Right lobe of liver (tissue), 6 donors: ENCODE measurements around the gene ALDOB. TPM values are rescaled to one million over a fixed set of nuclear protein-coding genes. Genes with fewer than 3 reads are reported as not detected.

Experiments used
- ATAC-seq, 4 donors: fragments of 200-7000 bp; cut with Tn5 transposase; one replicate each; pipeline ENCODE4 v1.9.1; 2020; ENCODE audit warnings: mild to moderate bottlenecking in 4 of 4, moderate library complexity in 4 of 4
- DNase-seq, 3 donors: peaks; one replicate each; pipeline ENCODE4 v3.0.0-alpha.2; 2020
- H3K27ac ChIP-seq, 3 donors: fragments of 200-600 bp; one replicate each; pipeline ENCODE4 v1.8.0; 2022
- H3K27me3 ChIP-seq, 2 donors: fragments of 200-600 bp; one replicate each; pipeline ENCODE4 v1.8.0; 2022
- H3K36me3 ChIP-seq, 4 donors: fragments of 200-600 bp; sonication (generic) in 1 of 4; one replicate each; pipeline versions ENCODE4 v1.5.1 to v1.8.0; 2017 to 2022; ENCODE audit warnings: control low read depth in 1 of 4
- H3K4me1 ChIP-seq, 4 donors: fragments of 200-600 bp; sonication (generic) in 1 of 4; one replicate each; pipeline versions ENCODE4 v1.5.1 to v1.8.0; 2017 to 2022; ENCODE audit warnings: control low read depth in 1 of 4
- H3K4me3 ChIP-seq, 3 donors: fragments of 200-600 bp; one replicate each; pipeline ENCODE4 v1.8.0; 2022
- H3K9me3 ChIP-seq, 4 donors: fragments of 200-600 bp; sonication (generic) in 1 of 4; one replicate each; pipeline versions ENCODE4 v1.5.1 to v1.8.0; 2017 to 2022; ENCODE audit warnings: control low read depth in 1 of 4
- CTCF ChIP-seq, 4 donors: fragments of 200-600 bp in 3 of 4; fragments of 450-650 bp in 1 of 4; IDR thresholded peaks; one replicate each; pipeline versions ENCODE4 v1.5.1 to v1.8.0; 2016 to 2022; ENCODE audit warnings: antibody characterized with exemption in 4 of 4, mild to moderate bottlenecking in 2 of 4
- POLR2A ChIP-seq: fragments of 450-650 bp; IDR thresholded peaks from one replicate; pipeline ENCODE4 v1.6.1; 2017; ENCODE audit warnings: antibody characterized with exemption, mild to moderate bottlenecking
- WGBS: methylation state at CpG from one replicate; pipeline ENCODE4 v1.1.6; 2018; ENCODE audit warnings: low coverage, low lambda C conversion rate; ENCODE audit not compliant: insufficient coverage; ENCODE audit errors: missing lambda C conversion rate; 5-methylcytosine and 5-hydroxymethylcytosine counted together
- intact Hi-C, 2 donors: fragments of 100-400 bp; cut with DNase I; formaldehyde crosslinking; loops; one replicate each; pipeline versions ENCODE4 v1.11.2 to v1.14.1; 2022
- total RNA-seq, 6 experiments: library from RNA; depleted of rRNA in 2 of 6; stranded (reverse); fragments of >200 nt in 2 of 6; fragmentation: NEBNext Ultra II Directional in 3 of 6; extraction: Animal tissue kit (Norgen Biotek cat#: 25700) in 3 of 6; gene quantifications; one replicate each; pipeline versions ENCODE4 v1.1.0 to v1.2.4, GENCODE V29; 2016 to 2023
- donor health status: DM: no; HTN: yes; CAD: no.
- donor health status: DM: no; HTN: no; CAD: no.
- donor health status: DM: no; HTN: no; CAD: no.
- donor health status: DM: no; HTN: yes; CAD: no.
- donor health status: DM: no; HTN: yes; CAD: no.

Gene ALDOB
- total RNA-seq, 6 experiments from 2014 or later, result 2,876 to 4,505 (median 3,144) TPM

GRCh38 chr9:101442736-101443135 lies 7.2 kb upstream of the ALDOB start:
- no peaks in the 10 kb centered on the region for H3K36me3 ChIP-seq
- H3K4me1 ChIP-seq, result peaks cover 0 to 59% (median 10%) of the 10 kb centered on the region in 4 donors
- H3K9me3 ChIP-seq, result no peaks in the 10 kb centered on the region
- no peak for TF ChIP-seq POLR2A
- no peak for ATAC-seq
- no peaks in the 10 kb centered on the region for H3K27me3 ChIP-seq
- peak overlapping the region in 2 of 3 donors; percentile 43 to 50 for H3K4me3 ChIP-seq
- peak overlapping the region; percentile 83 to 99 (median 95) for H3K27ac ChIP-seq
- intact Hi-C loops, result loop anchor here in 1 of 2 donors (5.0 kb wide), 1 partner anchor 115 kb away; no protein-coding TSS in a partner anchor
- DNase-seq, result no peak
- WGBS, result 29% methylated on average over 3 of the region's 3 CpGs

GRCh38 chr9:101442318-101442717 lies 6.7 kb upstream of the ALDOB start:
- WGBS, result 28% methylated on average over 3 of the region's 3 CpGs
- intact Hi-C loops, result loop anchor here in 1 of 2 donors (5.0 kb wide), 1 partner anchor 115 kb away; no protein-coding TSS in a partner anchor
- Histone ChIP-seq H3K4me3 (peak overlapping the region in 2 of 3 donors; percentile 43 to 50), H3K9me3 (no peaks in the 10 kb centered on the region), H3K27ac (peak overlapping the region; percentile 83 to 99 (median 95)), H3K4me1 (peaks cover 0 to 62% (median 10%) of the 10 kb centered on the region in 4 donors), H3K36me3 (no peaks in the 10 kb centered on the region), H3K27me3 (no peaks in the 10 kb centered on the region)
- ATAC-seq, result peak; percentile 37 to 57 (median 42)
- peak; percentile 76 for TF ChIP-seq POLR2A
- TF ChIP-seq CTCF (IDR thresholded peaks at IDR 0.05), result no peak
- DNase-seq, result peak; percentile 66 to 79 (median 74)

- intact Hi-C loops, result loop anchor here in 1 of 2 donors (5.0 kb wide), 1 partner anchor 113 kb away; no protein-coding TSS in a partner anchor
- H3K4me3 ChIP-seq, result peak overlapping the region in 2 of 3 donors; percentile 43 to 50
- TF ChIP-seq POLR2A, result peak; percentile 63
- TF ChIP-seq CTCF (IDR thresholded peaks at IDR 0.05), result no peak
- H3K9me3 ChIP-seq, result no peaks in the 10 kb centered on the region
- peak overlapping the region; percentile 83 to 99 (median 95) for H3K27ac ChIP-seq
- 7% methylated on average over 3 of the region's 3 CpGs for WGBS
- H3K4me1 ChIP-seq, result peaks cover 0 to 67% (median 10%) of the 10 kb centered on the region in 4 donors
- peak; percentile 6 to 34 (median 16) for ATAC-seq
- H3K36me3 ChIP-seq, result no peaks in the 10 kb centered on the region
- DNase-seq, result peak in 1 of 3 donors; percentile 58
- H3K27me3 ChIP-seq, result no peaks in the 10 kb centered on the region
Observed at GRCh38 chr9:101440714-101441230, 5.2 kb upstream of the ALDOB start.

DNA sequence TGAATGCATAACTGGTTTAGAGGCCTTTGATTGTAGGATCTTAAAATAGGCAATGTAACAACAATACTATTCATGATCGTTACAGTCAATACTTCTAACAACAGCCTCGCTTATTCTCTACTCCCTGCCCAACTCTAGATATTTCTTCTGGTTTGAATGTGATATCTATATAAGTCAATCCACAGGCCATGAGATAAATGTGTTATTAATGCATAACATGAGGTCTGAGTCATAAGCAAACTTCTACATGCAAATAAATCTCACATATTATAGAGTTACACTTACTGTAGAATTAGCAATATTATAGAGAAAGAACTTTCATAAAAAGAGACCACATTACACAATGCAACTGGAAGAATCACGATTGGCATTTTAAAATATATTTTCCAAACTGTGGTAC lies 2.9 kb upstream of the ALDOB start:
- Histone ChIP-seq H3K9me3 (no peaks in the 10 kb centered on the region), H3K4me3 (no peak overlapping the region), H3K4me1 (peaks cover 0 to 49% (median 3%) of the 10 kb centered on the region in 4 donors), H3K27ac (peak overlapping the region; percentile 84 to 99 (median 95)), H3K36me3 (peaks cover 0 to 13% (median 3%) of the 10 kb centered on the region in 4 donors), H3K27me3 (no peaks in the 10 kb centered on the region)
- ATAC-seq (no peak), DNase-seq (no peak)
- TF ChIP-seq POLR2A (no peak), CTCF (IDR thresholded peaks at IDR 0.05) (no peak)
- intact Hi-C loops, result no loop called here
- 21% methylated on average over 3 of the region's 3 CpGs for WGBS

DNA sequence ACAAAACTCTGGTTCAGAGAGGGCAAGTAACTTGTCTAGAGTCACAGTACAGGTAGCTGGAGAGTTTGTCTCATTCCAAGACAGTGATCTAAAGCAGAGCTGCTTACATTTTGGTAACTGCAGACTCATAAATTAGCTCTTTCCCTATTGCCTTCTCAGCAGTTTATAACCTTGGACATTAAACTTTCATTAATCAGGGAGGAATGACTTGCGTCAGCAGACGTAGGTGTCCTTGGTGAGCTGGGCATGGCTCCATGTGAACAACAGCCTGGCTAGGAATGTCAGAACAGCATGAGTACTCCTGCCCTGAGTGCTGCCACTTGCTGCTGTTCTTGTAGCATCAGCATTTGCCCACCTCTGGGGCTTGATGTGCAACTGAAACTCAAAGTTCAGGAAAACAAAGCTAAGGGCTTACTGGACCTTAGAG lies 2.2 kb upstream of the ALDOB start:
- DNase-seq (peak; percentile 82 to 95 (median 90)), ATAC-seq (peak; percentile 55 to 74 (median 62))
- peaks cover 0 to 20% (median 3%) of the 10 kb centered on the region in 4 donors for H3K36me3 ChIP-seq
- peak overlapping the region in 1 of 3 donors; percentile 3 for H3K4me3 ChIP-seq
- no peak for TF ChIP-seq CTCF (IDR thresholded peaks at IDR 0.05)
- TF ChIP-seq POLR2A, result peak; percentile 89
- no peaks in the 10 kb centered on the region for H3K27me3 ChIP-seq
- intact Hi-C loops, result no loop called here
- no peaks in the 10 kb centered on the region for H3K9me3 ChIP-seq
- peaks cover 0 to 43% (median 2%) of the 10 kb centered on the region in 4 donors for H3K4me1 ChIP-seq
- 32% methylated on average over 2 of the region's 2 CpGs for WGBS
- H3K27ac ChIP-seq, result peak overlapping the region; percentile 84 to 99 (median 95)
